ENCODE data around the gene VWCE.

DNA sequence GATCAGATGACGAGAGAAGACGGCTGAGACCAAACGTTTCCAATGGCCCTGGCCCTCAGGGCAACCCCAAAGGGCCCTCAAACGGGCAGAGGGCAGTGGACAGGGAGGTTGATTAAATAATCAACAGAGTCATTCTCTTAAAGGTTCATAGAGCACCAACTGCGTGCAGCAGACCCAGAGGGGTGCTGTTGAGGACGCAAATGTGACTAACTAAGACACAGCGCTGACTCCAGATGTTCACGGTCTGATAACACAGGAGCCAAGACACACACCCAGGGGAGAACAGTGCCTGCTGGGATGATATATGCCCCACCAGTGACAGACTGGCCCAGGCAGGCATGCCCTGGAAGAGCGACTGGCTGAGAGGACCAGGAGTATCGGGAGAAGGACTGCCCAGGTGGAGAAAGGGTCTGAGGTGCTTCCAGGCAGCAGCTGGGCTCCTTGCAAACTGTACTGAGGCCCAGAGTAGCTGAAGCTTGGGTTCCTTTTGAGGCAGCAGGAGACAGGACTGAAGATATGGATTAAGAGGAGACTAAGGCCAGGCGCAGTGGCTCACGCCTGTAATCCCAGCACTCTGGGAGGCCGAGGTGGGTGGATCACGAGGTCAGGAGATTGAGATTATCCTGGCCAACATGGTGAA lies 7.7 kb downstream of the VWCE start:
- TF ChIP-seq CTCF (IDR thresholded peaks at IDR 0.05; ENCODE audit: poor library complexity, severe bottlenecking) = no peak
- TF ChIP-seq SMC3 (conservative IDR thresholded peaks at IDR 0.05; ENCODE audit: poor library complexity) = no peak
- TF ChIP-seq EP300 (conservative IDR thresholded peaks at IDR 0.05; ENCODE audit: poor library complexity, severe bottlenecking) = no peak

Measured in neural cell (in vitro differentiated cells).